ENCODE results near the gene TMEM163. TPM values are rescaled to one million over a fixed set of nuclear protein-coding genes. Genes with fewer than 3 reads are reported as not detected.

TMEM163 gene
- total and polyA plus RNA-seq, 2 donors (not counting 3 experiments of a cell fraction or from before 2014, with no cell fraction given), result 1.0 to 2.8 TPM

- POLR2A ChIA-PET, result no interaction called here
- H3K9ac ChIP-seq (replicated peaks; ENCODE audit: extremely low read depth, insufficient read depth, low read length), result no peak overlapping the region
- H2AFZ ChIP-seq (ENCODE audit: low read depth, low read length), result no peak overlapping the region
- peaks cover 11 to 23% of the 10 kb centered on the region in 2 experiments for H3K27me3 ChIP-seq (ENCODE audit: control insufficient read depth in 2 of 2, insufficient read depth in 2 of 2, low read length in 2 of 2)
- intact Hi-C loops (cut with micrococcal nuclease) (no loop called here), dilution Hi-C loops (cut with MboI; ENCODE audit: extremely low pct_ligation_motif_present, low sequenced_read_pairs) (no loop called here)
- no peak overlapping the region for H3K27ac ChIP-seq (ENCODE audit: insufficient read depth, low read depth, low read length)
- H3K4me2 ChIP-seq (ENCODE audit: insufficient read depth, low read length), result no peak overlapping the region
- CTCF ChIA-PET, result interaction anchor here (0.9 to 2.8 kb wide), 6 partner anchors 9 to 262 kb away, joined by 3 to 12 read pairs (median 6); no protein-coding TSS in a partner anchor
- no peak for FAIRE-seq
- no peak overlapping the region for H3K4me3 ChIP-seq (replicated peaks in 1 of 3; ENCODE audit: insufficient read depth in 1 of 3, low read depth in 1 of 3, low read length in 3 of 3)
- H3K9me3 ChIP-seq (replicated peaks; ENCODE audit: control insufficient read depth, insufficient read depth, low read length), result no peaks in the 10 kb centered on the region
- BruUV-seq (replicated peaks), result no TSS peak
- DNase-seq (ENCODE audit: low read depth, low spot score), result peak; percentile 37
- no peaks in the 10 kb centered on the region for H3K36me3 ChIP-seq (ENCODE audit: control insufficient read depth in 2 of 2, extremely low read depth in 1 of 2, insufficient read depth in 2 of 2, low read length in 2 of 2)
- no peaks in the 10 kb centered on the region for H3K9me1 ChIP-seq (replicated peaks; ENCODE audit: control insufficient read depth, extremely low read depth, insufficient read depth, low read length)
- no peaks in the 10 kb centered on the region for H4K20me1 ChIP-seq (replicated peaks; ENCODE audit: control insufficient read depth, extremely low read depth, insufficient read depth, low read length)
- H3K79me2 ChIP-seq (ENCODE audit: control insufficient read depth, insufficient read depth, low read length), result no peaks in the 10 kb centered on the region
- TF ChIP-seq MAX (IDR thresholded peaks at IDR 0.05; ENCODE audit: insufficient read depth, insufficient read length), result no peak
- no peak for TF ChIP-seq POLR2A (IDR thresholded peaks at IDR 0.05; ENCODE audit: low read depth, low read length)
- TF ChIP-seq CTCF (IDR thresholded peaks at IDR 0.05; ENCODE audit: extremely low read depth in 1 of 2, insufficient read depth in 1 of 2, low read depth in 1 of 2, low read length in 2 of 2), result no peak
- TF ChIP-seq FOS (IDR thresholded peaks at IDR 0.05; ENCODE audit: borderline replicate concordance, insufficient read depth, low read length), result no peak
- no peak for TF ChIP-seq JUN (IDR thresholded peaks at IDR 0.05; ENCODE audit: borderline replicate concordance, insufficient read depth, insufficient read length, low read depth)
- TF ChIP-seq POLR2AphosphoS5 (IDR thresholded peaks at IDR 0.05; ENCODE audit: insufficient read depth, low read depth, low read length), result no peak
- no peak for TF ChIP-seq GATA2 (IDR thresholded peaks at IDR 0.05; ENCODE audit: insufficient read depth, insufficient read length, low read depth, low read length)
- no peak for TF ChIP-seq EZH2 (IDR thresholded peaks at IDR 0.05; ENCODE audit: borderline replicate concordance, low read depth, low read length, severe bottlenecking)
- no peak for TF ChIP-seq MYC (IDR thresholded peaks at IDR 0.05; ENCODE audit: low read depth, low read length)
- H3K4me1 ChIP-seq (ENCODE audit: control insufficient read depth, extremely low read depth, insufficient read depth, low read length), result peaks cover 7% of the 10 kb centered on the region
These were observed 5.6 kb downstream of the TMEM163 start for GRCh38 chr2:134713176-134713575.
